Islet of Langerhans (tissue), 1 donor: ENCODE data around the gene YIPF3.
"Not testable (repeated sequence)": the region's sequence is repeated elsewhere in the genome, so short reads cannot be mapped to it uniquely, and the experiment has no call there.

Experiments
- FAIRE-seq: peaks from one replicate; lab custom pipeline; 2011; peaks lifted over from hg19 to GRCh38; lab: Jason Lieb, UNC

Gene YIPF3

DNA sequence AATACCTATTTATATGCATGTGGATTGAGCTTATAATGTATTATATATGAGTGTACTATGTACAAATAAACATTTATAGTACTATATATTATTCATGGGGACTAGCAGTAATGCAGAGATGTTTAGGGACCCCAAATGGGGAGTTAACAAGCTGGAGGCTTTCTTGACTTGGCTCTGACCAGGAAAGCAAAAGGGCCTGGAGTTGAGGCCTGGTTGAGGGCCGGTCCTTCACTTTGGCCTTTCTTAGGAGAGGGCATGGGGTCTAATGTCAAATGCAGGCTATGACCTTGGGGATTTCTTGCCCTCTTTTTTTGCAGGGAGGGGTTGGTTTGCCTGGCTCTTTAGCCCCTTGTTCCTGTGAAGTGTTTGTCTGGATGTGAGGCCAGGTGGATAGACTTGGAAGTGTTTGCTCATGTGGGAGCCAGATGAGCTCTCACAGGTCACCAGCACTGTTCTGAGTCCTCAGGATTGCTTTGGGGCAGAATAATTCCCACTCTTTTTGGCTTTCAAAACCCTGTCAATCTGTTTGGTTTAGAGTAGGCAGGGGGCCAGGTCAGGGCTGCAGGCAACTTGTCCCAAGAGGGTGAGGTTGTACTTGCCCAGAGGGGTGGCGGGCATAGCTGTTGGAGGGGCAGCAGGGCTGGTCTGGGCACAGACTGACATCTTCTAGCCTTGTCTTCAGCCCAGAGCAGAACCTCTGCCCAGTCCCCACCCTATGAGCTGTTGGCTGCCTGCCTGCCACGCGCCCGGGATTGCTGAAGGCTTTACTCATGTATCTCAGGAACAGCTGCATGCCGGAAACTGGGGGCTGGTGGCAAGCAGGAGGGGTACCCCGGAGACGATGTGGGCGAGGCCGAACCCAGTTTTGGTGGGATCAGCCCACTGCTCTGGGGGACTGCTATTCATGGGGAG is 24.7 kb downstream of the YIPF3 start:
- FAIRE-seq = no peak

- no peak for FAIRE-seq
These were observed 26.2 kb downstream of the YIPF3 start for GRCh38 chr6:43490523-43490939.

DNA sequence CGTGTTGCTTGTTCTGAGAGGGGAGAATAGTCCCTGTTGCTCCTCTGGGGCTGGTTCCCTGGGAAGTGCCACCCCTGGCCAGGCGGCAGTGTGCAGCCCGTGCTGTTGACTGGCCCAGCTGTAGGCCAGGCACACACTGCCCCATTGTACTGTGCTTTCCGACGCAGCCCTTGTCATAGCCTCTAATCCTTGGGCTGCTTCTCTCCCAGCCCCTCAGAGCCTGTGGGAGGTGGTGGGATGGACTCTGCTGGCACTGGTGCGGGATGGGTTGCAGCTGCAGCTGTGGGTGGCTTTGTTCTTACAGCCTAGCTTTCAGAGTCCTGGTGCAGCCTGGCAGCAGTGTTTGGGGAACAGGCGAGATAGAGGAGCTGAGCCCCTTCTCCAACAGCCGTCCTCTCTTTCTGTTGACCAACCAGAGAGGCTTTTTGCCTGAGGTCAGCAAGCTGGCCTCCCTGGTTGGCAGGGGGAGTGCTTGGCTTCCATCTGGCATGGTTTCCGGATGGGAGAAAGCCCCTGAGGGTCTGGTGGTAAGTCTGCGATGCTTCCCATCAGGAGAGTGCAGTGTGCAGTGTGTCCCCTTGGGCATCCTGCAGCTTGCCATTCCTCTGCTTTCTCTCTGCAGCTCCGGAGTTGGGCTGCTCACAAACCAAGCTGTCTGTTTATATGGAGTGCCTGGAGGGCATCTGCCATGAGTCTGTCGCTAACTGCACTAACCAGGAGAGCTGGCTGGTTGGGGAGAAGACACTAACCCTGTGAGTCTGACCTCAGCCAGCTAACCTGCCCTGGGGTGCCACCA is 27.3 kb downstream of the YIPF3 start:
- FAIRE-seq = no peak

- FAIRE-seq = no peak
These were observed 28.0 kb downstream of the YIPF3 start for GRCh38 chr6:43488667-43489276.

GRCh38 chr6:43481591-43482236 is 35.0 kb downstream of the YIPF3 start:
- FAIRE-seq = no peak

DNA sequence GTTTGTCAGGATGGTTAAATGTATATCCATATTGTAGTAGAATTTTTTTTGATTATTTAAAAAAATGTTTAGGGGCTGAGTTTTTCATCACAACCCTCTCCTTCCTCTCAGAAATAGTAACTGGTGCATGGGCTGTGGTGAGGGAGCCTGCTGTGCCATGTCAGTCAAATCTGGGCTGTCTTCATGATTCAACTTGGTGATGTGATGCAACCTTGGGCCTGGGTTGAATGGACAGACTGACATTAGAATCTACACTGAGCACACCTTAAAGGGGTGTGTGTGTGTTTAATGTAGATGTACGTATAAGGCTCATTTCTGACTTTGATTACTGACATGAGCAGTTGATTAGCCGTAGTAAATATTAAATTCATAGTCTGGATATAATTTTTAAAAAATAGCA is 35.7 kb downstream of the YIPF3 start:
- no peak for FAIRE-seq

GRCh38 chr6:43478008-43478372 is 38.7 kb downstream of the YIPF3 start:
- no peak for FAIRE-seq

DNA sequence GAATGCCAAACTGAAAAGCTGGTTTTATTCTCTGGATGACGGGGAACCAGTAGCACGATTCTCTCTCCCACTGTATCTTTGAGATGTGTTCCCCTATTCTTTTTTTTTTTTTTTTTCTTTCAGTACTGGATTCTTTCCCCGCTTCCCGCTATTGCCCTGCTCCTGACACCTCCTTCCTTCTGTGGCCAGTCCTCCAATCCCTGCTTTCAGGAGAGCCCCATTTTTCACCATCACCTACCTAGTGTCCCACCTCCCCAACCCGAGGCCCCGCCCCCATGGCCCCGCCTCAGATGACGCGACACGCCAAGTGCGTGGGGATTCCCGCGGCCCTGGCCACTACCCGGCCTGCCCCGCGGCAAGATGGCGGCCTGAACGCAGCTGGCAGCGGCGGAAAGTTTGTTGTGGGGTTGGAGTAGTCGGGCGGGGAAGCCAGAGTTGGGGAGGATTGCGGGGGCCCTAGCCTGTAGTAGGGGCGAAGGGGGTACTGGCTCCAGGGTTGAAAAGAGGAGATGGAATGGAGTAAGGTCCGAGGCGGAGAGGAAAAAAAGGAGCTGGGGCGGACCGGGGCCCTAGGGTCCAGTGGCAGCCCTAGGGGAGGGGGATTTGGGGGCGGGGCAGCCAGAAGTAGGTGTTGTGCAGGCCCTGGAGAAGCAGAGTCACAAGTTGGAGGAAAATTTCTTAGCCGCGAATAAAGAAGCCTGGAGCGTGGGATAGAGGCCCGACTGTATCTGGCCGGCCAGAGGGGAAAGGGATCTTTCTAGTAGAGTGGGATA is 39.3 kb downstream of the YIPF3 start, which contains the start of gene TJAP1:
TJAP1 (plus strand) TSS at position 336 of the 773 bp plus-strand sequence. CDS start 21,432 bp downstream, outside the sequence.
- FAIRE-seq = no peak

GRCh38 chr6:43476746-43477145 is 40.0 kb downstream of the YIPF3 start:
- no peak for FAIRE-seq

GRCh38 chr6:43475516-43475915 is 41.2 kb downstream of the YIPF3 start:
- FAIRE-seq = no peak

- no peak for FAIRE-seq
These were observed 44.2 kb downstream of the YIPF3 start for GRCh38 chr6:43472515-43472914.

GRCh38 chr6:43471399-43471798 is 45.3 kb downstream of the YIPF3 start:
- FAIRE-seq = no peak

- FAIRE-seq = no peak
These were observed 46.8 kb downstream of the YIPF3 start for GRCh38 chr6:43469947-43470346.

DNA sequence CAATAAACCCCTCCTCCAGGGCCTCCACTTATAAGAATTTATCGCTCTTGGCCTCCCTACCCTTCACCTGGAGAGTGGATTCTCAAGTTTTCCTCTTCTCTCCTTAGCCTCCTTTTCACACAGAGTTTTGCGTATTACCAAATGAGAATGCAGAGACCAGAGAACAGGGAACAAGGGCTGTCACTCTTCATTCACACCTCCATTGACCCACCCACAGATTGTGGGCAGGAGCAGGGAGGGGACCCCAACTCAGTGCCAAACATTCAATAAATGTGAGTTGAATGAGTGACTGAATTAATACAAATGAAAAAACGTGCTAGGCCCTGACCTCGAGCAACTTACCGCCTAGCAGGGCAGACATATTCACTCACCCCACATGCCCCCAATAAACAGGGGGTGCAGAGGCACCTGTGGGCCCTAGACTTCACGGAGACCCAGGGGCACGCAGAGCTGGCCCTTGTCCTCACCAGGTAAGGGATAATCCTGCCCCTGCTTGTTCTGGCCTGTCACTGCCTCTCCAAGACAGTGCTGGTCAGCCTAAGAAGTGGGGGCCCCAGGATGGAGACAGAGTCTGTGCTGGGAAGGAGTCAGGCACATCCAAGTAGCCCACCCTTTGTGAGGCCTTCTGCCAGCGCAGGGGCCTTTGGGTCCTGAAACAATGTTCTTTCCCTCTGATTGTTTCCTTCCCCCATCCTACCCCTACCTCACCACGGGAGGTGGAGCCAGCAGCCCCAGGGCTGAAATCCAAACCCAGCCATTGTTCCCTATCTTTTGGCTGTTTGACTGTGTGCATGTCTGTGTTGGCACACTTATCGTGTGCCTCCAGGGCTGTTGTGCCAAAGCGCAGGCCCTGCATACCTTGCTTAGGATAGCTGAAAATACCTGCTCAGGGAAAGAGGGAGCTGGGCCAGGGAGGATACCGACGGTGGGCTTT is 47.7 kb downstream of the YIPF3 start:
- no peak for FAIRE-seq

GRCh38 chr6:43468240-43468639 is 48.5 kb downstream of the YIPF3 start:
- no peak for FAIRE-seq

DNA sequence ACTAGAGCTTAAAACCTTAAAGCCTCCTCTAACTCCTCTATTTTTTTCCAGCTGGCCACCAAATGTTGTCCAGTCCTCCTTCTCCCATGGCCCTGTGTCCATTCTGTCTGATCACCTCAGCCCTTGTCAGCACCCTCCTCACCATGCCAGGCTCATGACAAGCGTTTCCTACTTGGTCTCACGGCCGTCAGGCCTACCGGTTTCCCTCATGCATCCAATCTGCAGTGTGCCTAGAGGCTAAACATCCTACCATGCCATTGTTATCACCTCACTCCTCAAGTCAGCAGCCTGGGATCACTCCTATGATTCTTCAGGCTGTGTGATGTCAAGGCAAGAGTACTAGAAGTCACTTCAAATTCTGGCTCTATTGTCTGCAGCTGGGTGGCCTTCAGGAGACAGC is 49.0 kb downstream of the YIPF3 start:
- no peak for FAIRE-seq

DNA sequence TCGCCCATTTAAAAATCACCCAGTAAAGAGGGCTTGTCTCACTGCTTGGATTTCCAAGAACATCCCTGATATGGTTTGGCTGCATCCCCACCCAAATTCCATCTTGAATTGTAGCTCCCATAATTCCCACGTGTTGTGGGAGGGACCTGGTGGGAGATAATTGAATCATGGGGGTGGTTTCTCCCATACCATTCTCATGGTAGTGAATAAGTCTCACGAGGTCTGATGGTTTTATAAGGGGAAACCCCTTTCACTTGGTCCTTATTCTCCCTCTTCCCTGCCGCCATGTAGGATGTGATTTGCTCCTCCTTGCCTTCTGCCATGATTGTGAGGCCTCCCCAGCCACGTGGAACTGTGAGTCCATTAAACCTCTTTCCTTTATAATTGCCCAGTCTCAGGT is 49.5 kb downstream of the YIPF3 start:
- not testable (repeated sequence) for FAIRE-seq

GRCh38 chr6:43465948-43466347 is 50.8 kb downstream of the YIPF3 start:
- FAIRE-seq = no peak

- no peak for FAIRE-seq
These were observed 52.4 kb downstream of the YIPF3 start for GRCh38 chr6:43464337-43464736.

- FAIRE-seq = no peak
These were observed 54.8 kb downstream of the YIPF3 start for GRCh38 chr6:43461936-43462335.
